T-helper 17 cell (primary cell): Measurements from ENCODE around the gene TRHDE. TPM values are rescaled to one million over a fixed set of nuclear protein-coding genes. Genes with fewer than 3 reads are reported as not detected.
"Not testable (repeated sequence)": the region's sequence is repeated elsewhere in the genome, so short reads cannot be mapped to it uniquely, and the experiment has no call there.

Experiments
- ATAC-seq: fragments of 150-1000 bp; cut with Tn5 transposase; 2 replicates; pipeline ENCODE4 v1.10.0; 2021; ENCODE audit warnings: mild to moderate bottlenecking, moderate library complexity
- DNase-seq, 3 donors: peaks; one replicate each; pipeline versions ENCODE4 v3.0.0 to v3.0.0-alpha.2; 2020 to 2021
- H3K9me3 ChIP-seq: one replicate; pipeline ENCODE4 v1.7.0; 2013; ENCODE audit warnings: low read length, mild to moderate bottlenecking; ENCODE audit not compliant: control insufficient read depth, poor library complexity, severe bottlenecking
- H3K27ac Mint-ChIP-seq: one replicate; pipeline ENCODE4 v1.8.0; 2022; ENCODE audit warnings: mild to moderate bottlenecking, moderate library complexity, mixed read lengths
- H3K27me3 Mint-ChIP-seq: one replicate; pipeline ENCODE4 v1.8.0; 2022; ENCODE audit warnings: mixed read lengths
- H3K36me3 Mint-ChIP-seq: one replicate; pipeline ENCODE4 v1.8.0; 2022; ENCODE audit warnings: low read depth, mixed read lengths
- H3K4me1 Mint-ChIP-seq: one replicate; pipeline ENCODE4 v1.8.0; 2022; ENCODE audit warnings: mild to moderate bottlenecking, mixed read lengths
- H3K4me3 Mint-ChIP-seq: one replicate; pipeline ENCODE4 v1.8.0; 2022; ENCODE audit warnings: mild to moderate bottlenecking, moderate library complexity, mixed read lengths
- total RNA-seq, 4 donors: library from RNA in 2 of 4; stranded (reverse) in 2 of 4; gene quantifications; one replicate each; pipeline ENCODE4 v1.2.3 and lab custom pipeline; 2022 to 2026

Gene TRHDE
- total RNA-seq, 2 donors from 2014 or later, result 0.26 TPM; not detected in 1

DNA sequence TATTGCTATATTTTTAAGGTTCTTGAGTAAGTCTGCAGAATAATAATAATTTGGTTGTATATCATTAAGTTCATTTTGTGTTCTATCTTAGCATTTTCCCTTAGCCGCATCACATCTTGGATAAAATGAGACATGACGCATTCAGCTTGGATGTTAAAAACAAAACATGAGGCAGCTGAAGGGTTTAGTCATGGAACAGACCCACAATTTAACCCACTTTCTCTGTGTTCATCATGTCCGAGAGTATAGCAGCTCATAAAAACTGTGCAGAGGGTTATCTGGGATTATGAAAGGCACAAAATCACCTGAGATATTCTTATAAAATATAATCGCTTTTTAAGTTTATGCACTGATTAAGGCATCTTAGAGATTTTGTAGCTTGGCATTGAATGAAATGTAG, 219.3 kb downstream of the TRHDE start:
- H3K4me3 Mint-ChIP-seq, result no peak overlapping the region
- H3K27ac Mint-ChIP-seq, result no peak overlapping the region
- H3K27me3 Mint-ChIP-seq, result no peaks in the 10 kb centered on the region
- H3K4me1 Mint-ChIP-seq, result no peaks in the 10 kb centered on the region
- no peak for ATAC-seq
- H3K9me3 ChIP-seq, result no peaks in the 10 kb centered on the region
- no peak for DNase-seq
- no peaks in the 10 kb centered on the region for H3K36me3 Mint-ChIP-seq

DNA sequence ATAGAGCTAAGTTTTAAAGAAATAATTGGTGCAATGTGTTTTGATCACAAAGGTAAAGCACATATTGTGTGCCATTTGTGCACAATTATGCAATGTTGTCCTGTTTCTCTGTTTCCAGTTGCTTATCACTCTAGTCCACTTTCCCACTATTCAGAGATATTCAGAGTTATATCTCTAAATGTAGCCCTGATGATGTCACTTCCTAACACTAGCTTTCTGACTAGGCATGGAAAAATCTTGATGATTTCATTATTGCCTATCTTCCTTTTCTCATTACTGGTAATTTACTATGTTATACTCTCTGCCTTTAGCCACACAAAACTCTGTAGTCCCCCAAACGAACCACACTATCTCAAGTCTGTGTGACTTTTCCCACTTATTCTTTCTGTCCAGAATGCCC, 221.2 kb downstream of the TRHDE start:
- no peaks in the 10 kb centered on the region for H3K9me3 ChIP-seq
- H3K27me3 Mint-ChIP-seq, result no peaks in the 10 kb centered on the region
- no peak for DNase-seq
- H3K4me3 Mint-ChIP-seq, result no peak overlapping the region
- no peaks in the 10 kb centered on the region for H3K36me3 Mint-ChIP-seq
- ATAC-seq, result no peak
- no peak overlapping the region for H3K27ac Mint-ChIP-seq
- H3K4me1 Mint-ChIP-seq, result no peaks in the 10 kb centered on the region

DNA sequence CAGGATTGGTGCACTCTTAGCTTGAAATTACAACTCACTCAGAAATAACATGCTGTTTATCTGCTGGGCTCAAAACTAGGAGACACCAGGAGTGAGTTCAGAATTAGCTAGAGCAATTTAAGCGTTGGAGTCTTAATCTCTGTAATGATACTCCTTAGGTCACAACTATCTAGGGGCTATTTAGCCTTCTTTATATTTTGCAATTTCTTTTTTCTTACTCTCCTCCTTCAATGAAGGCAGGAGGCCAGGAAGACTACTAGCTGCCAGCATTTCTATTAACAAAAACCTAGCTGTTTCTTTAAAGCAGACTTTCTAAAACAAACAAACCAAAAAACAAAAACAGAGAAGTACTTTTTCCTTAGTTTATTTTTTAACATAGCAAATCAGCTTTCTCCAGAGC, 226.2 kb downstream of the TRHDE start:
- Mint-ChIP-seq H3K27me3 (no peaks in the 10 kb centered on the region), H3K27ac (no peak overlapping the region), H3K4me3 (no peak overlapping the region), H3K4me1 (no peaks in the 10 kb centered on the region), H3K36me3 (no peaks in the 10 kb centered on the region)
- ATAC-seq (no peak), DNase-seq (no peak)
- peaks cover 3% of the 10 kb centered on the region for H3K9me3 ChIP-seq

DNA sequence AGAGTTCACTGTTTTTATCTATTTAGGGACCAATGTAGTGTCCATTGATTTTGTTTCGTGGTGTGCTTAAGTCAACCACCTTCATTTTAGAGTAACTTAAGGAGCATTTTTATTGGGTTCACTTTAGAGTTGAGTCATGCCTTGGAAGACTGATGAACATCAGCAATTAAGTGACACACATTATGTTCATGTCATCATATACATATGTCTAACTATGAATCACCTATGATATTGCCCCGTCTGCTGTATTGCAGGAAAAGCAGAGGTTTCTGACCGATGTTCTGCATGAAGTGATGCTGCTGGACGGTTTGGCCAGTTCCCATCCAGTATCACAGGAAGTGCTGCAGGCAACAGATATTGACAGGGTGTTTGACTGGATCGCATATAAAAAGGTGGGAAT, 227.1 kb downstream of the TRHDE start:
- ATAC-seq, result no peak
- Mint-ChIP-seq H3K36me3 (no peaks in the 10 kb centered on the region), H3K27ac (no peak overlapping the region), H3K4me3 (no peak overlapping the region), H3K27me3 (no peaks in the 10 kb centered on the region), H3K4me1 (no peaks in the 10 kb centered on the region)
- peaks cover 3% of the 10 kb centered on the region for H3K9me3 ChIP-seq
- no peak for DNase-seq

DNA sequence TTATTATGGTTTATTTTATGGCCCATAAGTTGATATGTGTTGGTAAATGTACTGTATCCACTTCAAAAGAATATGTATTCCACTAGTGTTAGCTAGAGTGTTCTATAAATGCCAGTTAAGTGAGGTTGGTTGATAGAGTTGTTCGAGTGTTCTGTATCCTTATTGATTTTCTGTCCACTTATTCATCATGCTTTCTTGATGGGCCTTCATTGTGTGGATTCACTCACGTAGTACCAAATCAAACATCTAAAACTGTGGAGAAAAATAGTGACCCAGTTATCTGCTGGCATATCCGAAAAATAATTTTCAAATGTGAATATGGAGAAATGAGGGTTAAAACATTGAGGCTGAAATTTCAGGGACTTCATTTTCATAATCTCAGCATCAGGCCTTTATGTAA, 230.4 kb downstream of the TRHDE start:
- DNase-seq (no peak), ATAC-seq (no peak)
- Mint-ChIP-seq H3K4me3 (no peak overlapping the region), H3K4me1 (no peaks in the 10 kb centered on the region), H3K27ac (no peak overlapping the region), H3K27me3 (no peaks in the 10 kb centered on the region), H3K36me3 (no peaks in the 10 kb centered on the region)
- H3K9me3 ChIP-seq, result peaks cover 3% of the 10 kb centered on the region

DNA sequence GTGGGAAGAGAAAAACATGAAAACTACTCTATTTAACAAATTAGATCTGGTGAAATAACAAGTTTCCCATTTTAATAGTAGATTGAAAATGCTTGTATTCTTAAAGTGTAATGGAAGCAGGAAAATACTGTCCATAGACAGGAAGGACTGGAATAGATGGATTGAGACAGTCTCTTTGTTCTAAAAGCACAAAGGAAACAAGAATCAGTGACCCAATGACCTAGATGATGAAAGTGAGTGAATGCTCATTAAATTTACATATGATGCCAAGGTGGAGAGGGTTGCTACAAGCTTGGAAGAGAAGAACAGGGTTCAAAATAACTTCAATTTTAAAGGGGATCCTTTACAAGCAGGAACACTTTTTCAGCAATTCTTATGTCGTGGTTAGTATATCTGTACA, 233.1 kb downstream of the TRHDE start:
- peaks cover 3% of the 10 kb centered on the region for H3K9me3 ChIP-seq
- Mint-ChIP-seq H3K36me3 (no peaks in the 10 kb centered on the region), H3K27ac (no peak overlapping the region), H3K4me1 (no peaks in the 10 kb centered on the region), H3K27me3 (no peaks in the 10 kb centered on the region), H3K4me3 (no peak overlapping the region)
- no peak for ATAC-seq
- DNase-seq, result no peak

DNA sequence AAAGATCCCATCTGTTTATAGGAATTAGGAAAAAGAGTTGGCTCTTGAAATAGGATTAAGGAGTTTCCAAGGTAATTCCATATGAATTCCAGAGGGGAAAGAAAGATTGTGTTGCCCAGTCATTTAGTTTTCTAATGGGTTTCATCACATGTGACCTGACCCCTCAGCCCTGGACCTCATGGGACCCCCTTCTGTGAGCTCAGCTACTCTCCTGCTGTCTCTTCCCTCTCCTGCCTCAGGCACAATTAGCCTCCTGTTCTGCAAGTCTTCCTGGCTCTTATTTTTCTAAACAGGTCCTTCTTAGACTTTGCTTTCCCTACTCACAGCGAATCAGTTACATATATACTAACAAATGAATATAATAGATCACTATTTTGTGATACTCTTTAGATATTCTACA, 237.7 kb downstream of the TRHDE start:
- no peak overlapping the region for H3K4me3 Mint-ChIP-seq
- DNase-seq (no peak), ATAC-seq (no peak)
- H3K9me3 ChIP-seq, result no peaks in the 10 kb centered on the region
- H3K4me1 Mint-ChIP-seq, result no peaks in the 10 kb centered on the region
- H3K27me3 Mint-ChIP-seq, result no peaks in the 10 kb centered on the region
- H3K27ac Mint-ChIP-seq, result no peak overlapping the region
- no peaks in the 10 kb centered on the region for H3K36me3 Mint-ChIP-seq

DNA sequence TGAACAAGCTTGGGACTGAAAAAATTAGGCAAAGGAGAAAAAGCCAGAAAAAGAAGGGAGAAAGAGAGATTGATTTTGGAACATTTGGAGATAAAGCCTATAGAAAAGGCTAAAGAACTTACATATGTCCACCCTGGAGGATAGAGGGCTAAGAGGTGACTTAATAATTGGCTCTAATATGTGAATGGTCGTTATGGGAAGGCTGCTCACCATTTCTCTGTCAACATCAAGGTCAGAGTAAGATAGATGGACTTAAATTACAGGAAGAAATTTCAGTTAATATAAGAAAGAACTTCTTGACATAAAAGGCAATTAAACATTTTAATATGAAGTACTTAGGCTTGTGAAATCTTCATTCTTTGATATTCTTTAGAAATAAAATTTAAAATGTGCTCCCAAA, 238.6 kb downstream of the TRHDE start:
- no peak for DNase-seq
- H3K27me3 Mint-ChIP-seq, result no peaks in the 10 kb centered on the region
- no peak for ATAC-seq
- H3K4me3 Mint-ChIP-seq, result no peak overlapping the region
- no peaks in the 10 kb centered on the region for H3K9me3 ChIP-seq
- H3K4me1 Mint-ChIP-seq, result no peaks in the 10 kb centered on the region
- no peaks in the 10 kb centered on the region for H3K36me3 Mint-ChIP-seq
- no peak overlapping the region for H3K27ac Mint-ChIP-seq

DNA sequence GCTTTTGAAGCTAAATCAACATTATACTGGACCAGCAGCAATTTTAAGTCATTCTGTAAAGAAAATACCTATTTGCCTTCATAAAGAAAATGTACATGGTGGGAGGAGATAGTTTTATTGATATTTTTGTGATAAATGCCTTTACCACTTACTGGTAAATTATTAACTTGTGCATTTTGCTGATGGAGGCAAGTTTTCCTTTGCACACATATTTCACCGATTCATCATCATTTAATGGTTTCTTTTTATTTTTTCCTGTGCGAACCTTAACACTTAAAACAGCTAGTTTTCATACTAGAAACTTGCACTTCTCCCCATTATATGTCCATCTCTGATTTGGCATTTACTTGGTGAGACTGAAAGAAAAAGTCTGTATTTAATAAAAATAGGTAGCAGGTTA, 239.3 kb downstream of the TRHDE start:
- H3K27me3 Mint-ChIP-seq, result no peaks in the 10 kb centered on the region
- no peaks in the 10 kb centered on the region for H3K36me3 Mint-ChIP-seq
- no peak for DNase-seq
- H3K9me3 ChIP-seq, result no peaks in the 10 kb centered on the region
- ATAC-seq, result no peak
- no peaks in the 10 kb centered on the region for H3K4me1 Mint-ChIP-seq
- no peak overlapping the region for H3K4me3 Mint-ChIP-seq
- H3K27ac Mint-ChIP-seq, result no peak overlapping the region

DNA sequence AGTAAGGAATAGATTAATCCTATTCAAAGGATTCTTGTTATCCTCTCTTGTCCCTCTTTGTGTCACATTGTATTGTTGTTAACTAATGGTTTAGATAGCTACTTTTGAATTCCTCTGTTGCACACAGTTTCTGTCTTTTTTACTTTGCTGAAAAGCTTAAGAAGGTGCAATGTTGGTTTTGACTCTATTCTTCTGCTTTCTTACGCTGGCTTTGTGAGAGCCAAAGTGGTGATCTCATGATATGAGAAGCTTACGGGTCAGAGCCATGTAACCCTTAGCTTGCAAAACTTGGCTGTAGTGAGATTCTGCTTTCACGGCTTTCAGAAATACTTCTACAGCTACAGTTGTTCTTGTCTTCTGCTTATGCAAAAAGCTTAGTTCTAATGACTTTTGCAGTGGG, 239.7 kb downstream of the TRHDE start:
- Mint-ChIP-seq H3K27me3 (no peaks in the 10 kb centered on the region), H3K36me3 (no peaks in the 10 kb centered on the region), H3K4me3 (no peak overlapping the region), H3K27ac (no peak overlapping the region), H3K4me1 (no peaks in the 10 kb centered on the region)
- DNase-seq (no peak), ATAC-seq (no peak)
- no peaks in the 10 kb centered on the region for H3K9me3 ChIP-seq

DNA sequence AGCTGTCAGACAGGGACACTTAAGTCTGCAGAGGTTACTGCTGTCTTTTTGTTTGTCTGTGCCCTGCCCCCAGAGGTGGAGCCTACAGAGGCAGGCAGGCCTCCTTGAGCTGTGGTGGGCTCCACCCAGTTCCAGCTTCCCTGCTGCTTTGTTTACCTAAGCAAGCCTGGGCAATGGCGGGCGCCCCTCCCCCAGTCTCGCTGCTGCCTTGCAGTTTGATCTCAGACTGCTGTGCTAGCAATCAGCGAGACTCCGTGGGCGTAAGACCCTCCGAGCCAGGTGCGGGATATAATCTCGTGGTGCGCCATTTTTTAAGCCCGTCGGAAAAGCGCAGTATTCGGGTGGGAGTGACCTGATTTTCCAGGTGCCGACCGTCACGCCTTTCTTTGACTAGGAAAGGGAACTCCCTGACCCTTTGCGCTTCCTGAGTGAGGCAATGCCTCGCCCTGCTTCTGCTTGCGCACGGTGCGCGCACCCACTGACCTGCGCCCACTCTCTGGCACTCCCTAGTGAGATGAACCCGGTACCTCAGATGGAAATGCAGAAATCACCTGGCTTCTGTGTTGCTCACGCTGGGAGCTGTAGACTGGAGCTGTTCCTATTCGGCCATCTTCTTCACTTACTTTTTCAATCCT, 248.0 kb downstream of the TRHDE start:
- not testable (repeated sequence) for ATAC-seq, DNase-seq, H3K27me3 Mint-ChIP-seq, H3K36me3 Mint-ChIP-seq, H3K4me3 Mint-ChIP-seq, H3K9me3 ChIP-seq, H3K27ac Mint-ChIP-seq, H3K4me1 Mint-ChIP-seq

DNA sequence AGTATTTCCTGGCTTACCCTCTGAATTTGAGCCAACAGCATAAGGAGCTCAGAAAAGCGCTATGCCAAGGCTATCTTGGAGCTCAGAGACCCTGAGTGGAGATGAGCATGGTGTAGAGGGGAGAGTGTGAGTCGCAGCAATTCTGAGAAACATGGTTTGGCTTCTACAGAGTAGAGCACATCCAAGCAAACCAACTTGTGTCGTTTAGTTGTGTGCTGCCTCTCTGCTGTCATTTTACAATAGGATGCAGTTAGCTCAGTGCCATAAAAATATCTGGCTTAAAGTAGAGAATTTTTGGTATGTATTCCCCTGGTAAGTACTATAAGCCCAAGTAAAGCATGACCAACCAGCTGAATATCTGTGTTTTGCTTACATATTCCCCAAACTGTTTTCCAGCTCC, 249.2 kb downstream of the TRHDE start:
- Mint-ChIP-seq H3K27ac (no peak overlapping the region), H3K4me3 (no peak overlapping the region), H3K36me3 (no peaks in the 10 kb centered on the region), H3K27me3 (no peaks in the 10 kb centered on the region), H3K4me1 (no peaks in the 10 kb centered on the region)
- H3K9me3 ChIP-seq, result no peaks in the 10 kb centered on the region
- DNase-seq, result no peak
- no peak for ATAC-seq

DNA sequence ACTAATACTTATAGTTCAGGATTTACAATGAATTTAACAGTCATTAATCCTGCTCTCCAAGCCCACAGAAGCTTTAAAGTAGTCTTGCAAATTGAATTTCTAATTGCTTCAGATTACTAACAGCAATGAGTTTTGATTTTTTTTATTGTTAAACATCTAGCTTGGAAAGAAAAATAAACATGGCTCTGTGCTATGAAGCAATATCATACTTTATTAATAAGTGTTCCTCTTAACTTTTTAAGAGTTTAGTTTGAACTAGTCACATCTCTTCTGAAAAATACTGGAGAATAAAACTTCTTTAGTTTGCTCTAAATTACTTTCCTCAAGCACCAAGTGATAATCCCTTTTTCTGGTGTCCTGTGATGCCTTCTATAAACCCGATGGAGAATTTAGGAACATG, 250.2 kb downstream of the TRHDE start:
- DNase-seq (no peak), ATAC-seq (no peak)
- Mint-ChIP-seq H3K4me1 (no peaks in the 10 kb centered on the region), H3K27me3 (no peaks in the 10 kb centered on the region), H3K4me3 (no peak overlapping the region), H3K27ac (no peak overlapping the region), H3K36me3 (no peaks in the 10 kb centered on the region)
- no peaks in the 10 kb centered on the region for H3K9me3 ChIP-seq

DNA sequence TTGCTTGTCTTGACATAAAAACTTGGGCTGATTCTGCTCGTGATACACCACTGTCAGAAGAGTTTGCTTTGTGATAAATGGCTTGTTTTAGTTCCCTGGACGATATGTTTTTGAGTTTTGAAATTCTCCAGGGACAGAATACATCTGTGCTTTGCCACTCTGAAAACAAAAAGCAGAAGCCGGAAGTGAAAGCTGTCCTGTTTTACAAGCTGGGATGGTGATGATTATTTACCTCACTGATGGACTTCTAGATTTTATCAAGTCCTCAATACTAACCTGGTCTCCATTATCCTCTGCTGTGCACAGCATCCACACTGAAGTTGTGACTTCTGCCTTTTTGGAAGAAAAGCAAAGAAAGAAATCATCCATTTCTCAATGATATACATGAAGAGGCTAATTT, 251.6 kb downstream of the TRHDE start:
- H3K27me3 Mint-ChIP-seq, result no peaks in the 10 kb centered on the region
- H3K27ac Mint-ChIP-seq, result no peak overlapping the region
- no peak overlapping the region for H3K4me3 Mint-ChIP-seq
- H3K9me3 ChIP-seq, result no peaks in the 10 kb centered on the region
- H3K4me1 Mint-ChIP-seq, result no peaks in the 10 kb centered on the region
- H3K36me3 Mint-ChIP-seq, result no peaks in the 10 kb centered on the region
- DNase-seq, result no peak
- no peak for ATAC-seq
